ENCODE results near the gene RBPJL.

The RBPJL gene

DNA sequence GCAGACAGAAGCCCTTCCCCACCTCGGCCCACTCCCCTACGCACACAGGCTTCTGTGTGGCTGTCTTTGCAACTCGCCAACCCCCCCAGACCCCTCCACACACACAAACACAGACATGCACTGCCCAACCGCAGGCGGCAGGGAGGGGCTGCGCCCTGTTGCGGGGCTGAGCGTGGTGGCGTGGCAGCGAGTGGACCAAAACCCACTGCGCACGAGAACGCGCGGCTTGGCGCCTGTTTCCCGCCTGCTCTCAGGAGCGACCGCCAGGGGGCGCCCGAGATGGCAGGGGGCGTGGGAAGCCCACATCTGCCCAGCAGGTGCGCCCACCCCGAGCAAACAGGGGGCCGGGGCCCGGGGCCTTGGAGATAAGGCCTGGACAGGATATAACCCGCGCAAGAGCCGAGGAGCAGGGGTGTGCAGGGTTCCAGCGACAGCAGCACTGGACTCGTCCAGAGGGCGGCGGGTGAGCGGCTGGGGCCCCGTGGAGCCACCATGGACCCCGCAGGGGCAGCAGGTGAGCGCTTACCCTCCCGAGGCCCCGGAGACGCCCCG lies at the start of gene RBPJL:
TSS of gene RBPJL (plus strand) at position 410 of the 552 bp plus-strand sequence. CDS start at position 493, 83 bp downstream.
- peaks cover 77 to 88% of the 10 kb centered on the region in 2 donors for H3K27me3 Mint-ChIP-seq
- peaks cover 10 to 16% of the 10 kb centered on the region in 2 donors for H3K4me1 Mint-ChIP-seq
- no peak for DNase-seq
- peaks cover 0 to 2% of the 10 kb centered on the region in 2 donors for H3K36me3 Mint-ChIP-seq
- H3K9me3 Mint-ChIP-seq, result no peaks in the 10 kb centered on the region
- no peak within 1 kb of the TSS for H3K4me3 Mint-ChIP-seq
- H3K27ac Mint-ChIP-seq, result no peak within 1 kb of the TSS
- ATAC-seq (replicated peaks), result peak in 1 of 2 donors; percentile 29

DNA sequence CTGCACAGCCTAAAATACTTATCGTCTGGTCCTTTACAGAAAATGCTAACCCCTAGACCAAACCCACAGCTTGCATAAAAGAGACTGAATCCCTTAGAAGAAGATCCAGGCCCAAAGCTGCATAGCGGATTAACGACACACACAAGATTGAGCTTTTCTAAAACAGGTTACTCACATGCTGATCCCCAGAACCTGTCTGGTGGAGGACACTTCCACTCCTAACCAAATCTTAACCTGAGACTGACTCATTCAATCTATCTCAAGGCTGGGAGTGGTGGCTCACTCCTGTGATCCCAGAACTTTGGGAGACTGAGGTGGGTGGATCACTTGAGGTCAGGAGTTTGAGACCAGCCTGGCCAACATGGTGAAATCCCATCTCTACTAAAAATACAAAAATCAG lies 49.5 kb upstream of the RBPJL start:
- peaks cover 0 to 3% of the 10 kb centered on the region in 2 donors for H3K4me1 Mint-ChIP-seq
- no peak overlapping the region for H3K27ac Mint-ChIP-seq
- peaks cover 40 to 46% of the 10 kb centered on the region in 2 donors for H3K27me3 Mint-ChIP-seq
- ATAC-seq (replicated peaks) (no peak), DNase-seq (no peak)
- H3K9me3 Mint-ChIP-seq, result no peaks in the 10 kb centered on the region
- no peaks in the 10 kb centered on the region for H3K36me3 Mint-ChIP-seq
- H3K4me3 Mint-ChIP-seq, result no peak overlapping the region

- H3K9me3 Mint-ChIP-seq, result no peaks in the 10 kb centered on the region
- H3K4me3 Mint-ChIP-seq, result no peak overlapping the region
- no peak for DNase-seq
- no peak overlapping the region for H3K27ac Mint-ChIP-seq
- H3K27me3 Mint-ChIP-seq, result peaks cover 41 to 45% of the 10 kb centered on the region in 2 donors
- H3K36me3 Mint-ChIP-seq, result no peaks in the 10 kb centered on the region
- peaks cover 0 to 3% of the 10 kb centered on the region in 2 donors for H3K4me1 Mint-ChIP-seq
- no peak for ATAC-seq (replicated peaks)
Measured at GRCh38 chr20:45257711-45258110, 48.9 kb upstream of the RBPJL start.

- ATAC-seq (replicated peaks), result no peak
- Mint-ChIP-seq H3K9me3 (no peaks in the 10 kb centered on the region), H3K4me1 (peaks cover 0 to 3% of the 10 kb centered on the region in 2 donors), H3K4me3 (no peak overlapping the region), H3K27ac (no peak overlapping the region), H3K36me3 (no peaks in the 10 kb centered on the region), H3K27me3 (peaks cover 41 to 45% of the 10 kb centered on the region in 2 donors)
- DNase-seq, result no peak
Measured at GRCh38 chr20:45258259-45258658, 48.4 kb upstream of the RBPJL start.

DNA sequence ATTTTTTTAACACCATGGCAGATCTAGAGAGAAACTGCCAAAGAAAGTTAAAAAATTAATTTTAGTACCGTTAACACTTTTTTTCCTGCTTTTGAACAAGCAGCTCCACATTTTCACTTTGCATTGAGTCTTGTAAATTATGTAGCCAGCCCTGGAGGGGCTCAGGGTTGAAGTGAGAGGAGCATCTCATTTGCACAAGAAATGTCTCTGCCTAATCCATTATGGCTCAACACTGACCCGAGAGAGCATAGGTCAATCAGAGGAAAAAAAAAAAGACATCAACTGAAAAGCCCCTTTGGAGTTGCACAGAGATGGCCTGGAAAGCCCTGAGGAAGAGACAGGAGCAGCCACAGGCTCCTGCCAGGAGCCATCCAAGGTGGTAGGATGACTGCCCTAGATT lies 48.0 kb upstream of the RBPJL start:
- H3K9me3 Mint-ChIP-seq, result no peaks in the 10 kb centered on the region
- DNase-seq (no peak), ATAC-seq (replicated peaks) (no peak)
- peaks cover 0 to 3% of the 10 kb centered on the region in 2 donors for H3K4me1 Mint-ChIP-seq
- H3K36me3 Mint-ChIP-seq, result no peaks in the 10 kb centered on the region
- peaks cover 37 to 41% of the 10 kb centered on the region in 2 donors for H3K27me3 Mint-ChIP-seq
- no peak overlapping the region for H3K27ac Mint-ChIP-seq
- H3K4me3 Mint-ChIP-seq, result no peak overlapping the region

DNA sequence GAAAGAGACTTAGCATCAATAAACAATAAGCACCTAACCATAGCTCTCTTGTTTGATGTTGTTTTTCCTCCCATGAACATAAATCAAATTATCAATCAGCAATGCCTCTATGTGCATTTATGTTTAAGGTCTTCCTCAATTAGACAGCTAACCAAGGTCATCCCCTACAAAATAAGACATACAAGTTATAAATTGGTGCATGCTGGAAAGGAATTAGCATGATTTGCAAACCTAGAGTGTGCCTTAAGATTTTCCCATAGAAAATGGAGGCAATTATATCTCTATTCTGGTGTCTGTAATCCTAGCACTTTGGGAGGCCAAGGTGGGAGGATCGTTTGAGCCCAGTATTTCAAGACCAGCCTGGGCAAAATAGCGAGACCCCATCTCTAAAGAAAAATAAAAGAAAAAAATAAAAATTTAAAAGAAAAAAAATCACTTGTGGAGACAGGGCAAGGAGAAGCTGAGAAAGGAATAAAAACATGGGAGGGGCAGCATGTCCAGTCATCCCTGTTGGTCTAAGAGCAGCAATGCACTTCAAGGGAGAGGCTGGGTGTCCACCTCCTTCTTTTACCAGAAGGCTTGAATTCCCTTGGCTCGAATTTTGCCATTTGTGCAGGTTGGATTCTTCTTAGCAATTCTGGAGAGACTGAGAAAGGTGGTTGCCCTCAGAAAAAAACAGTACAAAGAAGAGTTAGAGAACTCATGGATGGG lies 42.9 kb upstream of the RBPJL start:
- Mint-ChIP-seq H3K4me1 (no peaks in the 10 kb centered on the region), H3K4me3 (no peak overlapping the region), H3K27ac (no peak overlapping the region), H3K36me3 (no peaks in the 10 kb centered on the region), H3K9me3 (no peaks in the 10 kb centered on the region), H3K27me3 (peaks cover 37 to 63% of the 10 kb centered on the region in 2 donors)
- ATAC-seq (replicated peaks), result no peak
- DNase-seq, result no peak

GRCh38 chr20:45266977-45267376 lies 39.7 kb upstream of the RBPJL start:
- Mint-ChIP-seq H3K36me3 (no peaks in the 10 kb centered on the region), H3K27ac (no peak overlapping the region), H3K27me3 (peaks cover 32 to 69% of the 10 kb centered on the region in 2 donors), H3K4me3 (no peak overlapping the region), H3K9me3 (no peaks in the 10 kb centered on the region), H3K4me1 (no peaks in the 10 kb centered on the region)
- ATAC-seq (replicated peaks), result no peak
- no peak for DNase-seq

DNA sequence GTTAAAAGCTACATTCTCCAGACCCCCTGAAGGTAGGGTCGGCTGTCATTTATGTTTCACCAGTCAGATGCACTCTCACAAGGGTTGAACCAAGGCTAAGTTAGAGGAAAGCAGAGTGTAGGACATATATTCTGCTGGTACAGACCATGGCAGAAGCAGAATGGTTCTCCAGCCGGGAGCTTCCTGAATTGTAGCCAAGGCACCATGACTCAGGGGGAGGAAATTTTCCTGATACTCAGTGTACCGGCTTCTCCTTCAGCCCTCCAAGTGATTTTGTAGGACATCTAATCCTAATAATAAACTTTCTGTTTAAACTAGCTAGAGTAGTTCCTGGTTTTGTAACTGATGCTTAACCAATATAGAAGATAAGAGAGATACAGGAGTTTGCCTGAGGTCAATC lies 38.1 kb upstream of the RBPJL start:
- no peak overlapping the region for H3K27ac Mint-ChIP-seq
- DNase-seq (no peak), ATAC-seq (replicated peaks) (no peak)
- no peaks in the 10 kb centered on the region for H3K9me3 Mint-ChIP-seq
- peaks cover 33 to 74% of the 10 kb centered on the region in 2 donors for H3K27me3 Mint-ChIP-seq
- H3K4me1 Mint-ChIP-seq, result no peaks in the 10 kb centered on the region
- H3K36me3 Mint-ChIP-seq, result no peaks in the 10 kb centered on the region
- no peak overlapping the region for H3K4me3 Mint-ChIP-seq

DNA sequence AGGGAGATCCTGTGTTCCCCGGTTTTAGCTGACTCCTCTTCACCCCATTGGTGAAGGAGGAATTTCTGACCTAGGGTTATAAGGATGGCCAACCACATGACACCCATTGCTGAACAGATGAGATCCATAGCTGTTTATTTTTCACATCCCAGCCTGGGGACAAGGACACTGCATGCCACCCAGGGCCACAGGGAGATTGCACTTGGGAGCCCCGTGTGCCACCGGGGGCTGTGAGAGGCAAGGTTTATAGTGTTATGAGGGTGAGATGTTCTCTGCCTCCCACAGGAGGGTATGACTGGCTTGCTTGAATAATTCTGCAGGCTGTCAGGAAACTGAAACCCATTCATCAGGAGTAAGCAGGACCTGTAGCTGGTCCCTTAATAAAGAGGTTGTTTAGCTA lies 37.6 kb upstream of the RBPJL start:
- no peak overlapping the region for H3K27ac Mint-ChIP-seq
- no peaks in the 10 kb centered on the region for H3K36me3 Mint-ChIP-seq
- DNase-seq, result no peak
- no peaks in the 10 kb centered on the region for H3K4me1 Mint-ChIP-seq
- no peaks in the 10 kb centered on the region for H3K9me3 Mint-ChIP-seq
- H3K27me3 Mint-ChIP-seq, result peaks cover 39 to 76% of the 10 kb centered on the region in 2 donors
- H3K4me3 Mint-ChIP-seq, result no peak overlapping the region
- ATAC-seq (replicated peaks), result no peak

- H3K36me3 Mint-ChIP-seq, result no peaks in the 10 kb centered on the region
- H3K27ac Mint-ChIP-seq, result no peak overlapping the region
- H3K4me1 Mint-ChIP-seq, result no peaks in the 10 kb centered on the region
- no peaks in the 10 kb centered on the region for H3K9me3 Mint-ChIP-seq
- DNase-seq (no peak), ATAC-seq (replicated peaks) (no peak)
- H3K4me3 Mint-ChIP-seq, result no peak overlapping the region
- H3K27me3 Mint-ChIP-seq, result peaks cover 43 to 74% of the 10 kb centered on the region in 2 donors
Measured at GRCh38 chr20:45269754-45270270, 36.8 kb upstream of the RBPJL start.

- Mint-ChIP-seq H3K9me3 (peaks cover 0 to 3% of the 10 kb centered on the region in 2 donors), H3K27me3 (peaks cover 56 to 82% of the 10 kb centered on the region in 2 donors), H3K4me1 (no peaks in the 10 kb centered on the region), H3K36me3 (no peaks in the 10 kb centered on the region), H3K27ac (no peak overlapping the region), H3K4me3 (no peak overlapping the region)
- no peak for ATAC-seq (replicated peaks)
- DNase-seq, result no peak
Measured at GRCh38 chr20:45275338-45275737, 31.3 kb upstream of the RBPJL start.

DNA sequence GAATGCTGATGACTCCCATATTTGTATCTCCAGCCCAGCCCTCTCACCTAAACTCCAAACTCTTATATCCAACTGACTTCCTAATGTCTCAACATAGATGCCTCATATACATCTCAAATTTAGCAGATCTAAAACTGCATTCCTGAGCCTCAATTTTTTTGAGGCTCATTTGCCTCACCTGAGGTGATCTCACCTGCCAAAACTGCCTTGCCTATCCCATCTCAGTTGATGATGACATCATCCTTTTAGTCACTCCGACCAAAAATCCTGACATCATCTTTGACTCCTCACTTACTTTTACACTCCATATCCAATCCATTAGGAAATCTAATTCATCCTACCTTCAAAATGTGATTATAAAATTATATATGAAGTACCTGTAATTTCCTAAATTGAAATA lies 26.6 kb upstream of the RBPJL start:
- Mint-ChIP-seq H3K9me3 (peaks cover 0 to 3% of the 10 kb centered on the region in 2 donors), H3K36me3 (no peaks in the 10 kb centered on the region), H3K27me3 (peaks cover 50 to 64% of the 10 kb centered on the region in 2 donors), H3K27ac (no peak overlapping the region), H3K4me3 (no peak overlapping the region), H3K4me1 (no peaks in the 10 kb centered on the region)
- no peak for DNase-seq
- ATAC-seq (replicated peaks), result no peak

DNA sequence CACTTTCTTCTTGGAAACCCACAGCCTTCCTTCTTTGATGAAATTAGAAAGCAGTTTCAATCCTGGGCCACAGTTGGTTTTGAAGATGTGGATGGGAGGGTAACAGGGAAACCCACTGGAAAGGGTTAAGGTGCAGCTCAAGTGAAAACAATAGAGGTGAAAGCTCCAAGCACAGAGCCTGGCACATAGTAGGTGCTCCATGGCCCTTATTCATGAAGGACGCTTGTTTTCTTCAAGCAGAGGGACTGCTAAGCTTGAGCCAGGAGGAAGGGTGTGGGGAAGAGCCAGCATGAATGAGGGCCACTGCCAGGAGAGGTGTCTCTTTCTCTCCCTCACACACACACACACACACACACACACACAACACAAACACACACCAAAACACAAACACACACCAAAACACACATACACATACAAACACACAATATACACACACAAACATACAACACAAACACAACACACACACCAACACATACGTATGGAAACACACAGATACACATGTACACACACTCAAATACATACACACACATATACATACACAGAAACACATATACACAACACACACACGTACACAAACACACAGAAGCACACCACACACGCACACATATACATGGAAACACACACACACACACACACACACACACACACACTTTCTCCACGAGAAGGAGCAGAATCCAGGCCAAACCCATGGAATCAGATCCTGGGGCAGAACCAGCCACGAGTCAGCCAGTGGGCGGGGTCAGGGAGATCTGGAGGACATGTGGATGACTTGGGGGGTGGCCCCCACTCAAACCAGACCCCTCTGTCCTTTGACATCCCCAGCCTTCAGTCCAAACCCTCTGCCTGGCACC lies 23.7 kb upstream of the RBPJL start:
- Mint-ChIP-seq H3K4me3 (no peak overlapping the region), H3K27ac (no peak overlapping the region), H3K9me3 (peaks cover 0 to 3% of the 10 kb centered on the region in 2 donors), H3K4me1 (no peaks in the 10 kb centered on the region), H3K36me3 (no peaks in the 10 kb centered on the region), H3K27me3 (peaks cover 38 to 51% of the 10 kb centered on the region in 2 donors)
- DNase-seq (no peak), ATAC-seq (replicated peaks) (no peak)

GRCh38 chr20:45283551-45284057 lies 23.0 kb upstream of the RBPJL start:
- H3K36me3 Mint-ChIP-seq, result no peaks in the 10 kb centered on the region
- peaks cover 0 to 2% of the 10 kb centered on the region in 2 donors for H3K9me3 Mint-ChIP-seq
- no peak overlapping the region for H3K27ac Mint-ChIP-seq
- ATAC-seq (replicated peaks) (no peak), DNase-seq (no peak)
- H3K27me3 Mint-ChIP-seq, result peaks cover 38 to 48% of the 10 kb centered on the region in 2 donors
- no peaks in the 10 kb centered on the region for H3K4me1 Mint-ChIP-seq
- no peak overlapping the region for H3K4me3 Mint-ChIP-seq
